ENCODE data around the gene SPRED1. TPM values are rescaled to one million over a fixed set of nuclear protein-coding genes. Genes with fewer than 3 reads are reported as not detected.
"Not testable (repeated sequence)": the region's sequence is repeated elsewhere in the genome, so short reads cannot be mapped to it uniquely, and the experiment has no call there.

Gene SPRED1
- polyA plus RNA-seq, 3 donors = 33.6 to 35.3 (median 35.0) TPM

GRCh38 chr15:38266247-38266986 lies 13.8 kb downstream of the SPRED1 start:
- DNase-seq (ENCODE audit: extremely low read depth in 1 of 11, low read depth in 9 of 11, low spot score in 4 of 11) = no peak

DNA sequence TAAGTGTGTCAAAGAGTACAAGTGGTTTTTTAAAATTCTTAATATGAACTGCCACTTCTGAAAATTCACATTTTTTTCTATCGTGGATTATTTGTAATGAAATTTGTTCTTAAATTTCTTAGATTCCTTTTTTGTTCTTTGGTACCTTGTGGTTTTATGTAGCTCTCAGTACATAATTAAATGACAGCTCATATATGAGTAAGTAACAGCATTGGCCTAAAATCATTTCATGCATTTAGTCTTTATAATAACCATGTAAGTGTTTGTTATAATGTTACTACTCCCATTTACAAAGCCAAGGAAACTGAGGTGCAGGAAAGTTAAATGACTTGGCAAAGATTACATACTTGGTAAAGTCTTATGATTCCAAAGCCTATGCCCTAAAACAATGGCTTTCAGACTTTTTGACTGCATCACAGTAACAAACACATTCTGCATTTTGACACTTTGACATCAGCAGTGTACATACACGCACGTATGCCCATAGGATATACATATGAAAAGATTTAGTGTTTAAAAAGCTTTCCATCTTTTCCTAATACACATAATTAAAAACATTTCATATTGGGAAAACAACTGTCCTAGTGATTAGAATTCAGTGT lies 14.9 kb downstream of the SPRED1 start:
- no peak for DNase-seq (ENCODE audit: extremely low read depth in 1 of 11, low read depth in 9 of 11, low spot score in 4 of 11)

- DNase-seq (ENCODE audit: extremely low read depth in 1 of 11, low read depth in 9 of 11, low spot score in 4 of 11) = no peak
Observed at GRCh38 chr15:38271144-38271543, 18.5 kb downstream of the SPRED1 start.

DNA sequence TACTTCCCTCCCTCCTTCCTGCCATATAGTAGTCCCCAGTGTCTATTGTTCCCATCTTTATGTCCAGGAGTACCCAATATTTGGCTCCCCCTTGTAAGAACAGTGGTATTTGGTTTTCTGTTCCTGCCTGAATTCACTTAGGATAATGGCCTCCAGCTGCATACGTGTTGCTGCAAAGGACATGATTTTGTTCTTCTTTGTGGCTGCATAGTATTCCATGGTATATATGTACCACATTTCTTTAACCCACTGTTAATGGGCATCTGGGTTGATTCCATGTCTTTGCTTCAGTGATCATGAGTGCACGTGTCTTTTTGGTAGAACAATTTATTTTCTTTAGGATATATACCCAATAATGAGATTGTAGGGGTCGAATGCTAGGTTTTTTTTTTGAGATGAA lies 19.3 kb downstream of the SPRED1 start:
- DNase-seq (ENCODE audit: extremely low read depth in 1 of 11, low read depth in 9 of 11, low spot score in 4 of 11) = no peak

GRCh38 chr15:38272431-38272830 lies 19.8 kb downstream of the SPRED1 start:
- not testable (repeated sequence) for DNase-seq (ENCODE audit: extremely low read depth in 1 of 11, low read depth in 9 of 11, low spot score in 4 of 11)

GRCh38 chr15:38274135-38274534 lies 21.5 kb downstream of the SPRED1 start:
- DNase-seq (ENCODE audit: extremely low read depth in 1 of 11, low read depth in 9 of 11, low spot score in 4 of 11) = no peak

- DNase-seq (ENCODE audit: extremely low read depth in 1 of 11, low read depth in 9 of 11, low spot score in 4 of 11) = peak in 1 of 11 donors; percentile 28
Observed at GRCh38 chr15:38275959-38276358, 23.3 kb downstream of the SPRED1 start.

DNA sequence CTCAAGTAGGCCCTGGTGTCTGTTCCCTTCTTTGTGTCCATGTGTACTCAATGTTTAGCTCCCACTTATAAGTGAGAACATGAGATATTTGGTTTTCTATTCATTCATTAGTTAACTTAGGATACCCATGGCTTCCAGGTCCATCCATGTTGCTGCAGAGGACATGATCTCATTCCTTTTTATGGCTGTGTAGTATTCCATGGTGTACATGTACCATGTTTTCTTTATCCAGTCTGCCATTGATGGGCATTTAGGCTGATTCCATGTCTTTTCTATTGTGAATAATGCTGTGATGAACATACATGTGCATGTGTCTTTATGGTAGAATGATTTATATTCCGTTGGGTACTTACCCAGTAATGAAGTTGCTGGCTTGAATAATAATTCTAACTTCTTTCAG lies 24.6 kb downstream of the SPRED1 start:
- DNase-seq (ENCODE audit: extremely low read depth in 1 of 11, low read depth in 9 of 11, low spot score in 4 of 11) = not testable (repeated sequence)

GRCh38 chr15:38281031-38281430 lies 28.4 kb downstream of the SPRED1 start:
- DNase-seq (ENCODE audit: extremely low read depth in 1 of 11, low read depth in 9 of 11, low spot score in 4 of 11) = no peak

DNA sequence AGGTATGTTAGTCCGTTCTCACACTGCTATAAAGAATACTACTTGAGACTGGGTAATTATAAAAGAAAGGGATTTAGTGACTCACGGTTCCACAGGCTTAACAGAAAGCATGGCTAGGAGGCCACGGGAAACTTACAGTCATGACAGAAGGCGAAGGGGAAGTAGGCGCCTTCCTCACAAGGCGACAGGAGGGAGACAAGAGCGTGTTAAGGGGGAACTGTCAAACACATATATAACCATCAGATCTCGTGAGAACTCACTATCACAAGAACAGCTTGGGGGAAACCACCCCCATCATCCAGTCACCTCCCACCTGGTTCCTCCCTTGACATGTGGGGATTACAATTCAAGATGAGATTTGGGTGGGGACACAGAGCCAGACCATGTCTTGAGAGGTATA lies 30.4 kb downstream of the SPRED1 start:
- no peak for DNase-seq (ENCODE audit: extremely low read depth in 1 of 11, low read depth in 9 of 11, low spot score in 4 of 11)

DNA sequence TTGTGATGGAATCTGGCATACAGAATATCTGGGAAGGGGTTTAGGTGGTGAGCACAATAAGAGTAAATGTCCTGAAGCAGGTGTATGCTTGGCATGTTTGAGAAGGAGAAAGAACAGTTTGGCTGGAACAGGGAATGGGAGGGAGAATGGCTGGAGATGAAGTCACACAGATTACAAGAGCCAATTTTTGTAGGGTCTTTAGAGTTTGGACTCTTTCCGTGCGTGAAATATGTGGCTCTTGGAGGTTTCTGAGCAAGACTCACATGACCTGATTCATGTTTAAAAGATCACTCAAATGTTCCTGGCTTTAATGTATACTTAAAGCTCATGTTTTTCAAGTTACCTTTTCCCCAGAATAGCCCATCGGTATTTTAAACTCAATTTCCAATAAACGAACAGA lies 32.8 kb downstream of the SPRED1 start:
- DNase-seq (ENCODE audit: extremely low read depth in 1 of 11, low read depth in 9 of 11, low spot score in 4 of 11) = no peak

DNA sequence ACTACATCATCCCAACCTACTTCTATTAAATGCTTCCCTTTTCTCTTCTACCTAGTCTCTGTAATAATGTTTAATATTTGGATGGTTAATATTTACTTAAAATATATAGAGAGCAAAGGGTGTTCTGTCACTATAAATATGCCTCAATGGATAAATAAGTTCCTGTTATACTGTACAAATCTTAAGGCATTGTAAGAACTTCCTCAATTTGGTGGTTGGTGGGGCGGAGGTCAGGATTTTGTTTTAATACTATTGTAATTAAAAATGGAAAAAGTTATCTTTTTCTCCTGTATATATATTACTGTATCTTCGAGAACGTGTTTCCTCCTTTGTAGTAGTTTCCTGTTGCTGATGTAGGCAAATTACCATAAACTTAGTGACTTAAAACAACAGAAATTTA lies 41.5 kb downstream of the SPRED1 start:
- DNase-seq (ENCODE audit: extremely low read depth in 1 of 11, low read depth in 9 of 11, low spot score in 4 of 11) = no peak

GRCh38 chr15:38297623-38298388 lies 45.2 kb downstream of the SPRED1 start:
- DNase-seq (ENCODE audit: extremely low read depth in 1 of 11, low read depth in 9 of 11, low spot score in 4 of 11) = no peak

DNA sequence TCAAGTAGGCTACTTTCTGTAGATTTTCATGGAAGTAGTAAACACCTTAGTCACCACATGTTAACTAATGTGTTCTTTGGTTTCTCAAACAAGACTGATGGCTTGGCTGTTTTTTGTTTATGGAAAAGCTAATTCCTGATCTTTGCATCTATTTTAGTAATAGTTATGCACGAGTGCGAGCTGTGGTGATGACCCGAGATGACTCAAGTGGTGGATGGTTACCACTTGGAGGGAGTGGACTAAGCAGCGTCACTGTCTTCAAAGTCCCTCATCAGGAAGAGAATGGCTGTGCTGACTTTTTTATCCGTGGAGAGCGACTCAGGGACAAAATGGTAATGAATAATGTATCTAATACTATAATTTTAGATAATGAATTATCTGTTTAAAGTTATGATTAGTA lies 46.6 kb downstream of the SPRED1 start:
- DNase-seq (ENCODE audit: extremely low read depth in 1 of 11, low read depth in 9 of 11, low spot score in 4 of 11) = no peak

DNA sequence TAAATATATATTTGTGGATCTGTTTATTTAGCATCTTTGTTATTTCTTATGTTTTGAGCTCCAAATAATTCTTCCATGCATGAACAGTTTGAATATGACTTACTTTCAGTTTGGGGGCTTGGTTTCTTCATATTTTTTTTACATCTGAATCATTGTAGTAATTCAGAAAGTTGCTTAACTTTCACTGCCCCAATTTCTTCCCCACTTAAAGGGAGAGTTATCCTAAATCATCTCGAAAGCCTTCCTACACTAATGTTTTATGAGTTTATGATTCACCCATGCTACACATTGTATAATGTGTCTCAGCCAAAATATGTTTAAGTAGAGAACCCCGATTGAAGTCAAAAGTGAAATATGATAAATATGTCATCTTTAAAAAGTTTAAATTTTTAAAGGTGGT lies 47.8 kb downstream of the SPRED1 start:
- no peak for DNase-seq (ENCODE audit: extremely low read depth in 1 of 11, low read depth in 9 of 11, low spot score in 4 of 11)

- DNase-seq (ENCODE audit: extremely low read depth in 1 of 11, low read depth in 9 of 11, low spot score in 4 of 11) = no peak
Observed at GRCh38 chr15:38304481-38304880, 51.8 kb downstream of the SPRED1 start.

- no peak for DNase-seq (ENCODE audit: extremely low read depth in 1 of 11, low read depth in 9 of 11, low spot score in 4 of 11)
Observed at GRCh38 chr15:38307251-38307650, 54.6 kb downstream of the SPRED1 start.

GRCh38 chr15:38307861-38308641 lies 55.4 kb downstream of the SPRED1 start:
- DNase-seq (ENCODE audit: extremely low read depth in 1 of 11, low read depth in 9 of 11, low spot score in 4 of 11) = no peak

DNA sequence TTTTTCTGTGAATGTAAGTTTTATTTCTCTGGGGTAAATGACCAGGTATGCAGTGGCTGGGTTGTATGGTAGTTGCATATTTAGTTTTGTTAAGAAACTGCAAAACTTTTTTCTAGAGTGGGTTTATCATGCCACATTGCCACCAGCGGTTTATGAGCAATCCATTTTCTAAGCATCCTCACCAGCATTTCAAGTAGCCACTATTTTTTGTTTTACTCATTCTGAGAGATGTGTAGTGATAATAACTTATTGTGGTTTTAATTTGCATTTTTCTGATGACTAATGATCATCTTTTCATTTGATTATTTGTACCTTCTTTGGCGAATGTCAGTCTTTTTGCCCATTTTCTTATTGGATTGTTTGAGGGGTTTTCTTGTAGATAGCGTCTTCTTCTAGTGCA lies 56.2 kb downstream of the SPRED1 start:
- DNase-seq (ENCODE audit: extremely low read depth in 1 of 11, low read depth in 9 of 11, low spot score in 4 of 11) = no peak

DNA sequence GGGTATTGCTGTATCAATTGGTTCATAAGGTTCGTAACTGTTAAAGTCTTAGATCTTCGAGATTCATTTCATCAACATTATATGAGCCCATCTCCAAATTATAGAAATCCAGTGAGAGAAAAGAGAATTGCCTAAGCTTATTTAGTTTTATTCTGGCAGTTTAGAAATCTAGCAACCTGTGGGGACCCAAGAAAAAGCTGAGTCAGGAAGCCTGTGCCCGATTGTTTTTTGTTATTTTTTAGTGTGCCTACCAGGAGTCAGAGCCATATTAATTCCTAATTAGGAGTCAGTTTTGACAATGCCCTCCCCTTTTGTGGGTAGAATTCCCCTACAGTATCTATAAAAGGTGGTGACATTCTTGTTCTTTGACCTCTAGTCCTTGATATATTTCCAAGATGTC lies 59.6 kb downstream of the SPRED1 start:
- no peak for DNase-seq (ENCODE audit: extremely low read depth in 1 of 11, low read depth in 9 of 11, low spot score in 4 of 11)
